HG03097 (cell line): ENCODE results near the gene ACSS1.
"Not testable (repeated sequence)": the region's sequence is repeated elsewhere in the genome, so short reads cannot be mapped to it uniquely, and the experiment has no call there.

Experiments
- ATAC-seq: cut with Tn5 transposase; IDR thresholded peaks from one replicate; pipeline ENCODE4 v1.9.1; 2021; ENCODE audit not compliant: unreplicated experiment, low FRiP score

Gene ACSS1

GRCh38 chr20:25015986-25016385 is 42.0 kb downstream of the ACSS1 start:
- ATAC-seq, result no peak

GRCh38 chr20:25014816-25015215 is 43.1 kb downstream of the ACSS1 start:
- ATAC-seq, result no peak

- ATAC-seq, result no peak
Observed at GRCh38 chr20:25013478-25014380, 44.2 kb downstream of the ACSS1 start.

GRCh38 chr20:25012616-25013189 is 45.2 kb downstream of the ACSS1 start:
- no peak for ATAC-seq

- ATAC-seq, result no peak
Observed at GRCh38 chr20:25011831-25012241, 46.1 kb downstream of the ACSS1 start.

GRCh38 chr20:25011261-25011660 is 46.7 kb downstream of the ACSS1 start:
- no peak for ATAC-seq

- ATAC-seq, result no peak
Observed at GRCh38 chr20:25009218-25010145, 48.5 kb downstream of the ACSS1 start.

GRCh38 chr20:25008388-25009217 is 49.3 kb downstream of the ACSS1 start:
- no peak for ATAC-seq

GRCh38 chr20:25007491-25008305 is 50.2 kb downstream of the ACSS1 start:
- no peak for ATAC-seq

- ATAC-seq, result no peak
Observed at GRCh38 chr20:25006431-25007167, 51.3 kb downstream of the ACSS1 start.

- ATAC-seq, result no peak
Observed at GRCh38 chr20:25005661-25006060, 52.3 kb downstream of the ACSS1 start.

GRCh38 chr20:25005220-25005619 is 52.7 kb downstream of the ACSS1 start:
- no peak for ATAC-seq

- ATAC-seq, result no peak
Observed at GRCh38 chr20:25003002-25003401, 54.9 kb downstream of the ACSS1 start.

- not testable (repeated sequence) for ATAC-seq
Observed at GRCh38 chr20:25001323-25001722, 56.6 kb downstream of the ACSS1 start.

- no peak for ATAC-seq
Observed at GRCh38 chr20:25000268-25000801, 57.6 kb downstream of the ACSS1 start.

- ATAC-seq, result no peak
Observed at GRCh38 chr20:24999568-24999967, 58.4 kb downstream of the ACSS1 start.

- ATAC-seq, result no peak
Observed at GRCh38 chr20:24998631-24999445, 59.1 kb downstream of the ACSS1 start.

GRCh38 chr20:24998121-24998520 is 59.8 kb downstream of the ACSS1 start:
- ATAC-seq, result no peak
